ENCODE data around the gene MICB. TPM values are rescaled to one million over a fixed set of nuclear protein-coding genes. Genes with fewer than 3 reads are reported as not detected.

The MICB gene
- total RNA-seq, 1 experiment from 2014 or later: 21.7 TPM

GRCh38 chr6:31525932-31526591, 28.1 kb downstream of the MICB start:
- H3K4me1 ChIP-seq (ENCODE audit: control insufficient read depth in 1 of 2, insufficient read depth in 2 of 2, low read length in 2 of 2): no peaks in the 10 kb centered on the region; a peak in 1 of 4 replicates
- TF ChIP-seq ZBTB33 (IDR thresholded peaks at IDR 0.05; ENCODE audit: extremely low read depth, insufficient replicate concordance, low read length): no peak
- TF ChIP-seq SP1 (IDR thresholded peaks at IDR 0.05; ENCODE audit: low read depth): no peak
- no peak for TF ChIP-seq ZNF274 (IDR thresholded peaks at IDR 0.05; ENCODE audit: low read depth, low read length)
- no peak for TF ChIP-seq ELF1 (IDR thresholded peaks at IDR 0.05; ENCODE audit: borderline replicate concordance, low read depth)
- no peak for TF ChIP-seq ATF3 (IDR thresholded peaks at IDR 0.05)
- no peak for TF ChIP-seq EGR1 (IDR thresholded peaks at IDR 0.05; ENCODE audit: low read depth)
- no peak for TF ChIP-seq CTCF (IDR thresholded peaks at IDR 0.05 in 2 of 3, conservative IDR thresholded peaks at IDR 0.05 in 1 of 3; ENCODE audit: borderline replicate concordance in 1 of 3, insufficient read depth in 1 of 3, low read depth in 2 of 3, low read length in 2 of 3)
- TF ChIP-seq CBX3 (IDR thresholded peaks at IDR 0.05; ENCODE audit: low read depth): no peak
- TF ChIP-seq POLR2A (IDR thresholded peaks at IDR 0.05; ENCODE audit: borderline replicate concordance, extremely low read depth, insufficient read depth, insufficient read length): no peak
- no peak for TF ChIP-seq SIN3A (IDR thresholded peaks at IDR 0.05; ENCODE audit: low read depth)
- H2AFZ ChIP-seq (ENCODE audit: low read depth, low read length, poor library complexity, severe bottlenecking): no peak overlapping the region
- H3K9ac ChIP-seq (ENCODE audit: low read length): no peak overlapping the region
- no peak for DNase-seq (ENCODE audit: low read depth, low spot score)
- ChIA-PET POLR2A (interaction anchor here (1.9 kb wide), 1 partner anchor 15 kb away, joined by 4 read pairs; the partner anchor contains the start of gene DDX39B), RAD21 (ENCODE audit: low non-redundant PET in 1 of 2, low total read pairs in 2 of 2, uncharacterized antibody in 2 of 2, unreplicated experiment in 2 of 2) (no interaction called here), CTCF (no interaction called here)
- no peaks in the 10 kb centered on the region for H3K9me2 ChIP-seq (ENCODE audit: insufficient read depth)
- H3K27ac ChIP-seq (ENCODE audit: low read depth, low read length): no peak overlapping the region
- H3K9me3 ChIP-seq (ENCODE audit: control insufficient read depth in 1 of 2, insufficient read depth in 1 of 2, low read depth in 1 of 2, low read length in 2 of 2): no peaks in the 10 kb centered on the region
- intact Hi-C loops (cut with micrococcal nuclease): no loop called here
- peaks cover 7 to 9% of the 10 kb centered on the region in 2 experiments; a peak in 2 of 4 replicates for H3K36me3 ChIP-seq (ENCODE audit: control insufficient read depth in 1 of 2, insufficient read depth in 2 of 2, low read length in 2 of 2)
- H3K4me3 ChIP-seq (replicated peaks in 1 of 2; ENCODE audit: low read depth in 1 of 2, low read length in 2 of 2): no peak overlapping the region
- H3K27me3 ChIP-seq (ENCODE audit: insufficient read depth, low read length): no peaks in the 10 kb centered on the region
- 0 out of 2 replicates have a peak, but pooled peaks cover 9% of the 10 kb centered on the region for H4K20me1 ChIP-seq (ENCODE audit: insufficient read depth)
- no TSS peak for BruUV-seq (replicated peaks)
- no peak overlapping the region for H3K4me2 ChIP-seq (ENCODE audit: low read length)
- no peaks in the 10 kb centered on the region for H3K79me2 ChIP-seq (ENCODE audit: insufficient read depth, low read length)
- ATAC-seq: no peak

Measured in HCT116 (cell line).